ENCODE results near the gene ZC3H14.

The ZC3H14 gene

GRCh38 chr14:88518592-88519512 is 44.0 kb upstream of the ZC3H14 start:
- H3K9me3 ChIP-seq (replicated peaks in 1 of 2; ENCODE audit: control insufficient read depth in 2 of 2, insufficient read depth in 1 of 2, low read depth in 1 of 2, low read length in 2 of 2): no peaks in the 10 kb centered on the region
- no CpG with 5 or more reads among the region's 5 CpGs for WGBS, 2 donors (ENCODE audit: extremely low coverage in 2 of 2, insufficient read length in 2 of 2, insufficient replicate concordance in 1 of 2)
- H2BK15ac ChIP-seq (ENCODE audit: low read length): no peak overlapping the region
- no peak overlapping the region for H3K23ac ChIP-seq (ENCODE audit: low read depth, low read length, poor library complexity)
- H3K4ac ChIP-seq (ENCODE audit: low read length): no peak overlapping the region
- no peak overlapping the region for H2BK120ac ChIP-seq (ENCODE audit: low read depth, low read length)
- H3K4me3 ChIP-seq (ENCODE audit: low read length in 2 of 2): no peak overlapping the region
- no peaks in the 10 kb centered on the region for H3K27me3 ChIP-seq (ENCODE audit: control insufficient read depth in 3 of 3, insufficient read depth in 3 of 3, low read depth in 1 of 3, low read length in 3 of 3)
- H2AFZ ChIP-seq (ENCODE audit: low read length): no peak overlapping the region
- no peak overlapping the region for H3K27ac ChIP-seq (replicated peaks; ENCODE audit: low read length)
- H2AK5ac ChIP-seq (ENCODE audit: low read depth, low read length): no peak overlapping the region
- no peak overlapping the region for H3K18ac ChIP-seq (ENCODE audit: low read length)
- H3K4me1 ChIP-seq (ENCODE audit: control insufficient read depth in 2 of 2, insufficient read depth in 1 of 2, low read depth in 1 of 2, low read length in 2 of 2): peaks cover 4 to 11% of the 10 kb centered on the region in 2 donors
- H3K14ac ChIP-seq (ENCODE audit: low read length): no peak overlapping the region
- H4K91ac ChIP-seq (ENCODE audit: low read depth, low read length, poor library complexity): no peak overlapping the region
- H3K79me1 ChIP-seq (ENCODE audit: low read depth, low read length): peaks cover 2% of the 10 kb centered on the region
- no peak overlapping the region for H3K9ac ChIP-seq (ENCODE audit: low read depth, low read length, poor library complexity)
- H3K36me3 ChIP-seq (replicated peaks in 1 of 2; ENCODE audit: control insufficient read depth in 2 of 2, insufficient read depth in 2 of 2, low read length in 2 of 2): peaks cover 0 to 23% of the 10 kb centered on the region in 2 donors
- no peak overlapping the region for H4K8ac ChIP-seq (ENCODE audit: low read depth, low read length)
- no peak for DNase-seq (ENCODE audit: low spot score)
- H3K4me2 ChIP-seq (ENCODE audit: insufficient read depth, low read length, poor library complexity, severe bottlenecking): no peak overlapping the region
- no peak overlapping the region for H2BK12ac ChIP-seq (ENCODE audit: low read length)
- no peak overlapping the region for H2BK5ac ChIP-seq (ENCODE audit: low read length)

GRCh38 chr14:88519907-88520306 is 42.9 kb upstream of the ZC3H14 start:
- Histone ChIP-seq H2BK120ac (ENCODE audit: low read depth, low read length) (no peak overlapping the region), H4K91ac (ENCODE audit: low read depth, low read length, poor library complexity) (no peak overlapping the region), H2AFZ (ENCODE audit: low read length) (no peak overlapping the region), H3K36me3 (replicated peaks in 1 of 2; ENCODE audit: control insufficient read depth in 2 of 2, insufficient read depth in 2 of 2, low read length in 2 of 2) (peaks cover 0 to 13% of the 10 kb centered on the region in 2 donors), H3K9ac (ENCODE audit: low read depth, low read length, poor library complexity) (no peak overlapping the region), H3K23ac (ENCODE audit: low read depth, low read length, poor library complexity) (no peak overlapping the region), H3K4ac (ENCODE audit: low read length) (no peak overlapping the region), H4K8ac (ENCODE audit: low read depth, low read length) (no peak overlapping the region), H2AK5ac (ENCODE audit: low read depth, low read length) (no peak overlapping the region), H3K4me3 (ENCODE audit: low read length in 2 of 2) (no peak overlapping the region), H3K27ac (replicated peaks; ENCODE audit: low read length) (no peak overlapping the region), H3K4me1 (ENCODE audit: control insufficient read depth in 2 of 2, insufficient read depth in 1 of 2, low read depth in 1 of 2, low read length in 2 of 2) (peaks cover 4 to 11% of the 10 kb centered on the region in 2 donors), H3K79me1 (ENCODE audit: low read depth, low read length) (peaks cover 4% of the 10 kb centered on the region), H3K9me3 (replicated peaks in 1 of 2; ENCODE audit: control insufficient read depth in 2 of 2, insufficient read depth in 1 of 2, low read depth in 1 of 2, low read length in 2 of 2) (no peaks in the 10 kb centered on the region), H2BK5ac (ENCODE audit: low read length) (no peak overlapping the region), H3K14ac (ENCODE audit: low read length) (no peak overlapping the region), H3K4me2 (ENCODE audit: insufficient read depth, low read length, poor library complexity, severe bottlenecking) (no peak overlapping the region), H3K18ac (ENCODE audit: low read length) (no peak overlapping the region), H2BK15ac (ENCODE audit: low read length) (no peak overlapping the region), H3K27me3 (ENCODE audit: control insufficient read depth in 3 of 3, insufficient read depth in 3 of 3, low read depth in 1 of 3, low read length in 3 of 3) (no peaks in the 10 kb centered on the region), H2BK12ac (ENCODE audit: low read length) (no peak overlapping the region)
- WGBS, 2 donors (ENCODE audit: extremely low coverage in 2 of 2, insufficient read length in 2 of 2, insufficient replicate concordance in 1 of 2): no CpG with 5 or more reads among the region's 2 CpGs
- no peak for DNase-seq (ENCODE audit: low spot score)

GRCh38 chr14:88521818-88522217 is 41.0 kb upstream of the ZC3H14 start:
- no peak overlapping the region for H4K8ac ChIP-seq (ENCODE audit: low read depth, low read length)

GRCh38 chr14:88522393-88522792 is 40.4 kb upstream of the ZC3H14 start:
- no peak overlapping the region for H3K4me3 ChIP-seq (ENCODE audit: low read length in 2 of 2)
- H3K27ac ChIP-seq (replicated peaks; ENCODE audit: low read length): no peak overlapping the region
- H3K4ac ChIP-seq (ENCODE audit: low read length): no peak overlapping the region
- H3K14ac ChIP-seq (ENCODE audit: low read length): no peak overlapping the region
- no peak overlapping the region for H4K8ac ChIP-seq (ENCODE audit: low read depth, low read length)
- H2AK5ac ChIP-seq (ENCODE audit: low read depth, low read length): no peak overlapping the region
- H2AFZ ChIP-seq (ENCODE audit: low read length): no peak overlapping the region
- H3K36me3 ChIP-seq (replicated peaks in 1 of 2; ENCODE audit: control insufficient read depth in 2 of 2, insufficient read depth in 2 of 2, low read length in 2 of 2): no peaks in the 10 kb centered on the region
- H3K18ac ChIP-seq (ENCODE audit: low read length): no peak overlapping the region
- no peak overlapping the region for H2BK12ac ChIP-seq (ENCODE audit: low read length)
- no peaks in the 10 kb centered on the region for H3K4me1 ChIP-seq (ENCODE audit: control insufficient read depth in 2 of 2, insufficient read depth in 1 of 2, low read depth in 1 of 2, low read length in 2 of 2)
- H4K91ac ChIP-seq (ENCODE audit: low read depth, low read length, poor library complexity): no peak overlapping the region
- DNase-seq (ENCODE audit: low spot score): no peak
- peaks cover 4% of the 10 kb centered on the region for H3K79me1 ChIP-seq (ENCODE audit: low read depth, low read length)
- H2BK15ac ChIP-seq (ENCODE audit: low read length): no peak overlapping the region
- WGBS, 2 donors (ENCODE audit: extremely low coverage in 2 of 2, insufficient read length in 2 of 2, insufficient replicate concordance in 1 of 2): no CpG with 5 or more reads among the region's 3 CpGs
- no peak overlapping the region for H2BK5ac ChIP-seq (ENCODE audit: low read length)
- H3K4me2 ChIP-seq (ENCODE audit: insufficient read depth, low read length, poor library complexity, severe bottlenecking): no peak overlapping the region
- no peaks in the 10 kb centered on the region for H3K9me3 ChIP-seq (replicated peaks in 1 of 2; ENCODE audit: control insufficient read depth in 2 of 2, insufficient read depth in 1 of 2, low read depth in 1 of 2, low read length in 2 of 2)
- H3K27me3 ChIP-seq (ENCODE audit: control insufficient read depth in 3 of 3, insufficient read depth in 3 of 3, low read depth in 1 of 3, low read length in 3 of 3): no peaks in the 10 kb centered on the region
- H3K23ac ChIP-seq (ENCODE audit: low read depth, low read length, poor library complexity): no peak overlapping the region
- H2BK120ac ChIP-seq (ENCODE audit: low read depth, low read length): no peak overlapping the region
- no peak overlapping the region for H3K9ac ChIP-seq (ENCODE audit: low read depth, low read length, poor library complexity)

More at GRCh38 chr14:88521818-88522217, 41.0 kb upstream of the ZC3H14 start:
- H3K9ac ChIP-seq (ENCODE audit: low read depth, low read length, poor library complexity): no peak overlapping the region
- H3K14ac ChIP-seq (ENCODE audit: low read length): no peak overlapping the region
- H3K27ac ChIP-seq (replicated peaks; ENCODE audit: low read length): no peak overlapping the region
- H3K4me3 ChIP-seq (ENCODE audit: low read length in 2 of 2): no peak overlapping the region
- no peak overlapping the region for H2BK15ac ChIP-seq (ENCODE audit: low read length)
- H3K9me3 ChIP-seq (replicated peaks in 1 of 2; ENCODE audit: control insufficient read depth in 2 of 2, insufficient read depth in 1 of 2, low read depth in 1 of 2, low read length in 2 of 2): no peaks in the 10 kb centered on the region
- no peak overlapping the region for H3K23ac ChIP-seq (ENCODE audit: low read depth, low read length, poor library complexity)
- peaks cover 1 to 4% of the 10 kb centered on the region in 2 donors for H3K4me1 ChIP-seq (ENCODE audit: control insufficient read depth in 2 of 2, insufficient read depth in 1 of 2, low read depth in 1 of 2, low read length in 2 of 2)
- H3K4ac ChIP-seq (ENCODE audit: low read length): no peak overlapping the region
- no peak for DNase-seq (ENCODE audit: low spot score)
- WGBS, 2 donors (ENCODE audit: extremely low coverage in 2 of 2, insufficient read length in 2 of 2, insufficient replicate concordance in 1 of 2): no CpG with 5 or more reads among the region's 3 CpGs
- no peak overlapping the region for H2BK120ac ChIP-seq (ENCODE audit: low read depth, low read length)
- H3K27me3 ChIP-seq (ENCODE audit: control insufficient read depth in 3 of 3, insufficient read depth in 3 of 3, low read depth in 1 of 3, low read length in 3 of 3): no peaks in the 10 kb centered on the region
- H4K91ac ChIP-seq (ENCODE audit: low read depth, low read length, poor library complexity): no peak overlapping the region
- no peak overlapping the region for H2BK12ac ChIP-seq (ENCODE audit: low read length)
- H3K4me2 ChIP-seq (ENCODE audit: insufficient read depth, low read length, poor library complexity, severe bottlenecking): no peak overlapping the region
- H3K36me3 ChIP-seq (replicated peaks in 1 of 2; ENCODE audit: control insufficient read depth in 2 of 2, insufficient read depth in 2 of 2, low read length in 2 of 2): no peaks in the 10 kb centered on the region
- H2AK5ac ChIP-seq (ENCODE audit: low read depth, low read length): no peak overlapping the region
- H2AFZ ChIP-seq (ENCODE audit: low read length): no peak overlapping the region
- no peak overlapping the region for H2BK5ac ChIP-seq (ENCODE audit: low read length)
- H3K18ac ChIP-seq (ENCODE audit: low read length): no peak overlapping the region
- peaks cover 4% of the 10 kb centered on the region for H3K79me1 ChIP-seq (ENCODE audit: low read depth, low read length)
